T follicular helper cell (primary cell): ENCODE results near the gene GSTCD.
"Not testable (repeated sequence)": the region's sequence is repeated elsewhere in the genome, so short reads cannot be mapped to it uniquely, and the experiment has no call there.

Source experiments
- DNase-seq: peaks from one replicate; pipeline ENCODE4 v3.0.0-alpha.2; 2020; ENCODE audit warnings: low read depth

Gene GSTCD

GRCh38 chr4:105714932-105715331 lies 6.3 kb downstream of the GSTCD start:
- no peak for DNase-seq

GRCh38 chr4:105715692-105716278 lies 7.2 kb downstream of the GSTCD start:
- no peak for DNase-seq

- no peak for DNase-seq
Measured at GRCh38 chr4:105719204-105719603, 10.6 kb downstream of the GSTCD start.

- DNase-seq, result no peak
Measured at GRCh38 chr4:105725623-105726022, 17.0 kb downstream of the GSTCD start.

- DNase-seq, result not testable (repeated sequence)
Measured at GRCh38 chr4:105729895-105730294, 21.3 kb downstream of the GSTCD start.

GRCh38 chr4:105735217-105735616 lies 26.6 kb downstream of the GSTCD start:
- DNase-seq, result not testable (repeated sequence)

GRCh38 chr4:105741548-105741947 lies 33.0 kb downstream of the GSTCD start:
- DNase-seq, result no peak

GRCh38 chr4:105748222-105748621 lies 39.6 kb downstream of the GSTCD start:
- no peak for DNase-seq

GRCh38 chr4:105751718-105752299 lies 43.2 kb downstream of the GSTCD start:
- no peak for DNase-seq

- DNase-seq, result no peak
Measured at GRCh38 chr4:105753361-105753760, 44.8 kb downstream of the GSTCD start.

- no peak for DNase-seq
Measured at GRCh38 chr4:105755375-105755774, 46.8 kb downstream of the GSTCD start.

GRCh38 chr4:105758958-105759357 lies 50.4 kb downstream of the GSTCD start:
- DNase-seq, result no peak

- no peak for DNase-seq
Measured at GRCh38 chr4:105765690-105766407, 57.3 kb downstream of the GSTCD start.

GRCh38 chr4:105767579-105767978 lies 59.0 kb downstream of the GSTCD start:
- no peak for DNase-seq

GRCh38 chr4:105770524-105770923 lies 61.9 kb downstream of the GSTCD start:
- not testable (repeated sequence) for DNase-seq

GRCh38 chr4:105772065-105772464 lies 63.5 kb downstream of the GSTCD start:
- DNase-seq, result not testable (repeated sequence)

GRCh38 chr4:105775760-105776415 lies 67.3 kb downstream of the GSTCD start:
- not testable (repeated sequence) for DNase-seq

GRCh38 chr4:105780176-105780575 lies 71.6 kb downstream of the GSTCD start:
- no peak for DNase-seq

- DNase-seq, result no peak
Measured at GRCh38 chr4:105784761-105785160, 76.2 kb downstream of the GSTCD start.

- DNase-seq, result no peak
Measured at GRCh38 chr4:105785792-105786191, 77.2 kb downstream of the GSTCD start.

- DNase-seq, result no peak
Measured at GRCh38 chr4:105786748-105787147, 78.2 kb downstream of the GSTCD start.

- no peak for DNase-seq
Measured at GRCh38 chr4:105797225-105797624, 88.6 kb downstream of the GSTCD start.
